NT2/D1 (cell line): ENCODE measurements around the gene WAPL.

ENCODE experiments used
- SUZ12 ChIP-seq: IDR thresholded peaks from 2 replicates; pipeline ENCODE4 v1.6.1; 2011; ENCODE audit not compliant: insufficient read length, insufficient read depth; ENCODE audit errors: extremely low read depth
- YY1 ChIP-seq: IDR thresholded peaks from 2 replicates; pipeline ENCODE4 v1.6.1; 2011; ENCODE audit not compliant: insufficient read length, insufficient read depth

GRCh38 chr10:86545101-86545500 is 23.5 kb upstream of the WAPL start:
- TF ChIP-seq YY1 (no peak), SUZ12 (no peak)
